Activated CD4-positive, alpha-beta T cell treated with anti-CD3 and anti-CD28 coated beads for 48 hours (primary cell): ENCODE data around the gene JAK1.
"Not testable (repeated sequence)": the region's sequence is repeated elsewhere in the genome, so short reads cannot be mapped to it uniquely, and the experiment has no call there.

Source experiments
- DNase-seq: peaks from one replicate; pipeline ENCODE4 v3.0.0-alpha.2; 2020

JAK1 gene

GRCh38 chr1:64948216-64948615 is 18.1 kb downstream of the JAK1 start:
- no peak for DNase-seq

- DNase-seq: no peak
Observed at GRCh38 chr1:64946916-64947315, 19.4 kb downstream of the JAK1 start.

- no peak for DNase-seq
Observed at GRCh38 chr1:64944913-64945312, 21.4 kb downstream of the JAK1 start.

DNA sequence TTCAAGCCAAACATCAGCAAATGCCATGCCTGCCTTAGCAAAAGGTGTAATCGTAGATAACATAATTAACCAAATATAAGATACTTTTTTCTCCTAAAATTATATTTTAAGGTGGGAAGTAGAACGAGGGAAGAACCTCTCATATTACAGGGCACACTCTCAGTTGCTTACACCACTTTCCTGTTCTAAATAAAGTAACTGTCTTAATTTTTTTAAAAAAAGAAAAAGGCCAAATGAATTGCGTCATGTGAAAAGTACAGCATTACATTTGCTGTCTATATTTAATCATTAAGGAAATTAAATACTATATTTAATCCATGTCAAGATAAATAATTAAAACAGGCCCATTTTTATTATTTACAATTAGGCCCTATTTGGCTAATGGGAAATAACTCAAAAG is 23.7 kb downstream of the JAK1 start:
- no peak for DNase-seq

DNA sequence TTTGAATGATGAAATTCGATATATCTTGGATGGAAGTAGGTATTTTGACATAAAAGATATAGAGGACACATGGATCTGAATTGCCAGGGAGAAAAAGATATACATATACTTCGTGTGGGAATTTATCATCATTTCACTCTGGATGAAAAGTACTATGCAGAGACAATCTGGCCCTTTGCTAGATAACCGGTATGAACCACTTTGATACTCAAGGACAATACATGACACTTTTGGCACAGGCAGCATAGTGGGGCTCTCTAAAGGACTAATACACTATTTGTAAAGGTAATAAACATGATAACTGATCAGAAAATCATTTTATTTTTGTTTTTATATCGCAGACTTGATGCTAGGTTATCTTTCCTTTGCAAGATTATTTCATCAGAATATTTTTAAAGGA is 24.2 kb downstream of the JAK1 start:
- no peak for DNase-seq

DNA sequence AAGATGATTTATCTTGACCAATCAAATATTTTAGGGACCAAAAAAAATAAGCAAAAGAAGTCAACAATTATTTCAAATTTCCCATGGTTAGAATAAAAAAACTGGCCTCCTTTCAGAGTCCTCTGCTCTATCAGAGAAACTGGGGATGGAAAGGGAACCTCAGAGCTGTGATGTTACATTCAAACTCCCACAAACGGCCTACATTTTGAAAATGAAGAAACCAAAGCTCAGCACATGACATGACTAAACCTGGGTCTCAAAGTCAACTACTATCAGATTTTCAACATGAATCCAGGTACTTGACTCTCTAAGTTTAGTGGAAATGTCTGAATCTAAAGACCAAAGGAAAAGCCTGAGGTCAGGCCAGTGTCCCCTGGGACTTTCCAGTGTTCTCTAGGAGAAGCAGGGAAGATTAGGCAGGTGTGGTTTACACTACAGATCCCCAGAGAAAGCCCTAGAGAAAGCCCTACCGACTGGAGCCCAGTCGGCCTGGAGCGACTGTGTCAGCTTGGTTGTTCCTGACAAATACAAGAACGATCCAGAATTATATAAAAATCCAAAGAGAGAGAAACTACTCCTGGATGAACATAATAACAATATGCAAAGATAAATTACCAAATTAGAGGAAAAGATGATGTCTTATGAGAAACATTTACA is 24.8 kb downstream of the JAK1 start:
- no peak for DNase-seq

GRCh38 chr1:64940025-64940424 is 26.3 kb downstream of the JAK1 start:
- no peak for DNase-seq

GRCh38 chr1:64938991-64939390 is 27.4 kb downstream of the JAK1 start:
- no peak for DNase-seq

GRCh38 chr1:64936956-64937355 is 29.4 kb downstream of the JAK1 start:
- DNase-seq: no peak

DNA sequence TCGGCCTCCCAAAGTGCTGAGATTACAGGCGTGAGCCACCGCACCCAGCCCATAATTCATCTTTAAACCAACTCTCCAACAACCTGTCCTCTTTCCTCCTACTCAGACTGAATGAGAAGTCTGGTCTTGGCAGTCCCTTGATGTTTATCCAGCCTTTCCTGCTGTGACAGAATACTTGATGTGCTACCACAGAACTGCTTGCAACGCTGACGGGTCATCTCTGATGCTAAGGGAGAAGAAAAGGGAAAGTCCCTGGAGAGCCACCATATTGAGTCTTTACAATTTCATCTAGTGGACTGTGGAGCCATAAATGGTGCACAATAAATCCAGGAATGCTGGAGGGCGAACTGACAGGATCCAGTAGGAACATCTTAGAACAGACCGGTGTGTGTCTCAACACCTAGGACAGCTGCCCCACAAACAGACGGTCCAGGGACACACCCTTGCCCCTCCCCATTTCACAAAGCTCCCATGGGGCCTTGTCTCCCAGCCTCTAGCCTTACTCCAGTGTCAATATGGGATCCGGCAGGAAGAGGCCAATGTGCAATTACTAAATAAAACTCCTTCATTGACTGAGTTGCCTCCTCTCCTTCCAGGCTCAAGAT is 30.7 kb downstream of the JAK1 start:
- DNase-seq: no peak

DNA sequence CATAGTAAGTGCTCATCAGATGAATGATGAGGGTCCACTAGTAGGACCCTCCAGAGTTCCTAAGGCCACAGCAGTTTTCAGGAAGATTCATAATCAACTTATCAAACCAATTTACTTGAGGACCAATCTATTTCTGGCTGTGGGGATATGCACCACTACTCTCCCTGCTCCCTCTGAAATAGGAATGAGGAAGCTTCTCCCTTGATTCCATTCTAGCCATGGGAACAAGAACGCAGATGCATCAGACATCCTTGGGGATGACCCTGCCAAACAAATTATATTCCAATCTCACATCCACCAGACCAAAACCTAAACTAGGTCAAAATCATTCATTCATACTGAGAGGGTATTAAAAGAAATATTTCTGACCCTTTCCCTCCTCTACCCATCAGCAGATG is 31.5 kb downstream of the JAK1 start:
- DNase-seq: no peak

DNA sequence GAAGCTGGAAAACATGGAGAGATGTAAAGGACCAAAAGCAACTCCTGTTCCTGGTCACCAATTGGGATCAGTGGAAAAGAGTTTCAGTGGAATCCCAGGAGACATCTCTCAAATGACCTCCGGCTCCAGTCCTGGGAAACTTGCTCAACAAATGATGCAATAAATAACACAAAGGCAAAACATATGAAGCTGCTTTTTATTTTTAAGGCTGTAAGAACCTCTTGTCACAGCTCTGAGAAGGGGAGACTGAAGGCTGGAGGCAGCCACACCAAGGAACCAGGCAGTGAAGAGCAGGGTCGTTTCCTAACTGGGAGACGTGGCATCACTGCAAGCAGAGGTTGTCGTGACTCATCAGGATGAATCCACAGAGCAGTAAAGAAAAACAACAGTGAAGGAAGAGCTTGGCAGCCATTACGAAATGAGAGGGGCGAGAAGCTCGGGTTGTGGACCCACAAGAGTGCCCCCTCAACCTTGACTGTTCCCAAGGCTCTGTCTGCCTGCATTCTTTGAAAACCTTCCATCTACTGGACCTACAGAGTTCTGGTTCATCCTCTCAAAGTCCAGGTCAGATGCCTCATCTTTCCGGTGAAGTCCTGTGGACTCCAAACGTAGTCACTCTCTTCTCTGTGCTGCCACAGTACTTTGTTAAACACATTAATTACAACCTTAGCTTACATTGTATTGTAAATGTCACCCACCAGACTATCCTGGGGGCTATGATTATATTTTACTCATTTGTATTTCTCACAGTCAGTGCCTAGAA is 32.1 kb downstream of the JAK1 start:
- DNase-seq: no peak

GRCh38 chr1:64933296-64934070 is 32.9 kb downstream of the JAK1 start:
- peak; percentile 42 for DNase-seq

GRCh38 chr1:64932962-64933295 is 33.4 kb downstream of the JAK1 start:
- no peak for DNase-seq

DNA sequence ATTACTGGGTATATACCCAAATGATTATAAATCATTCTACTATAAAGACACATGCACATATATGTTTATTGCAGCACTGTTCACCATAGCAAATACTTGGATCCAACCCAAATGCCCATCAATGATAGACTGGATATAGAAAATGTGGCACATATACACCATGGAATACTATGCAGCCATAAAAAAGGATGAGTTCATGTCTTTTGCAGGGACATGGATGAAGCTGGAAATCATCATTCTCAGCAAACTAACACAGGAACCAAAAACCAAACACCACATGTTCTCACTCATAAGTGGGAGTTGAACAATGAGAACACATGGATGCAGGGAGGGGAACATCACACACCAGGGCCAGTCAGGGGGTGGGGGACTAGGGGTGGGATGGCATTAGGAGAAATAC is 35.7 kb downstream of the JAK1 start:
- not testable (repeated sequence) for DNase-seq

GRCh38 chr1:64929221-64929620 is 37.1 kb downstream of the JAK1 start:
- no peak for DNase-seq

GRCh38 chr1:64928325-64928724 is 38.0 kb downstream of the JAK1 start:
- DNase-seq: no peak

GRCh38 chr1:64925594-64925993 is 40.8 kb downstream of the JAK1 start:
- no peak for DNase-seq

DNA sequence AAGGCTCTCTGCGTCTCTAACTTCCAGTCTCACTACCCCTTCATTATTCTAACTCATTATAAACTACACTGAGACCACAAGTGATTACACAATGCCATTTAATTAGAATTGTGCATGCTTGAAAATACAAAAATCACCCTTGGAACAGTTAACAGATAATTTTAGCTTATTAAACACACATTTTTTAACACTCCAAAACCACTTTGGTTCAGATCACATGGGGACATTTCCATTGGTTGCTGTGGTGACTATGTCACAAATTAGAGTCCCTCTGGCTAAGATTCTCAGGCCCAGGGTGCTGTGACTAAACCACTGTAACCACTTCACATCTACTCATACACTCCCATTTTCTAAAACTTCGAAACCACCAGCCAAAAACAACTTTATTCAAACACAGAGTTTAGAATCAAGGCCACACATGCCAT is 43.0 kb downstream of the JAK1 start:
- peak; percentile 61 for DNase-seq

DNA sequence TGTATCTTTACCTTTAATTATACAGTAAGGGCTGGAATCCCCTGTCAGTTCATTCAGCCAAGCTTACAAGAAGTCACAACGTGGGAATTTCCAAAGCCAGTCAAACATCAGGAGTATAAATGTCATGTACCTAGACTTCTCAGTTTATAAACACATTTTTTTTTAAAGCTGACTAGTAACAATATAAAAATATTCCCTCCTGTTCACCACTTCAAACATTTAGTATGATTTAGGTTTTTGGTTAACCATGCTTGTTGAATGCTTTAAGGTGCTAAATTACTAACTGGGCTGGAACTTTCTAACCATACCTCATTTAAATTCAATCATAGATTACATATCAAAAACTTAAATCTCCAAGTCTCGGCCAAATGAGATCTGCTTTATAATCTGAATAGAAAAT is 44.0 kb downstream of the JAK1 start:
- no peak for DNase-seq

GRCh38 chr1:64921771-64922170 is 44.6 kb downstream of the JAK1 start:
- no peak for DNase-seq

GRCh38 chr1:64920941-64921589 is 45.3 kb downstream of the JAK1 start:
- no peak for DNase-seq

DNA sequence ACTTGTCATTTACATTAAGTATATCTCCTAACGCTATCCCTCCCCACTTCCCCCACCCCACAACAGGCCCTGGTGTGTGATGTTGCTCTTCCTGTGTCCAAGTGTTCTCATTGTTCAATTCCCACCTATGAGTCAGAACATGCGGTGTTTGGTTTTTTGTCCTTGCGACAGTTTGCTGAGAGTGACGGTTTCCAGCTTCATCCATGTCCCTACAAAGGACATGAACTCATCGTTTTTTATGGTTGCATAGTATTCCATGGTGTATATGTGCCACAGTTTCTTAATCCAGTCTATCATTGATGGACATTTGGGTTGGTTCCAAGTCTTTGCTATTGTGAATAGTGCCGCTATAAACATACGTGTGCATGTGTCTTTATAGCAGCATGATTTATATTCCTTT is 47.2 kb downstream of the JAK1 start:
- DNase-seq: not testable (repeated sequence)
